ENCODE data around the gene ABCA13.

DNA sequence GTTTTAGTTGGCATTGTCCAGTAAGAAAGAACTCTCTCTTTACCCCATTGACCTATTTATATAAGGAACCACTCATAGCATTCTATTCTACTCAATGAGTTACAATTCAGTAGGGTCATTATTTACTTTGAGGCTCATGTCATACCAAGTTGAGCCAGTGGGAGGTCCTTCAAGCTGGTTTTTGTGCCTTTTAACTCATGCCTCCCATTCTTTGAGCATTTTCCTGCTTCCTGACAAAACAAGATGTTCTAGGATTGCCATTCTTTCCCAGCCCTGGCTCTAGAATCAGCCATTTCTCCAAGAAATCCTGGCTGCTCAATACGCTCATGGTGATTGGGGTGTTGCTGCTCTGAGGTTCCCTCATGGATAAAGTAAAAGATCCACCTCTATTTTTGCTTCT, 250.1 kb downstream of the ABCA13 start:
- TF ChIP-seq, protein P1, sequence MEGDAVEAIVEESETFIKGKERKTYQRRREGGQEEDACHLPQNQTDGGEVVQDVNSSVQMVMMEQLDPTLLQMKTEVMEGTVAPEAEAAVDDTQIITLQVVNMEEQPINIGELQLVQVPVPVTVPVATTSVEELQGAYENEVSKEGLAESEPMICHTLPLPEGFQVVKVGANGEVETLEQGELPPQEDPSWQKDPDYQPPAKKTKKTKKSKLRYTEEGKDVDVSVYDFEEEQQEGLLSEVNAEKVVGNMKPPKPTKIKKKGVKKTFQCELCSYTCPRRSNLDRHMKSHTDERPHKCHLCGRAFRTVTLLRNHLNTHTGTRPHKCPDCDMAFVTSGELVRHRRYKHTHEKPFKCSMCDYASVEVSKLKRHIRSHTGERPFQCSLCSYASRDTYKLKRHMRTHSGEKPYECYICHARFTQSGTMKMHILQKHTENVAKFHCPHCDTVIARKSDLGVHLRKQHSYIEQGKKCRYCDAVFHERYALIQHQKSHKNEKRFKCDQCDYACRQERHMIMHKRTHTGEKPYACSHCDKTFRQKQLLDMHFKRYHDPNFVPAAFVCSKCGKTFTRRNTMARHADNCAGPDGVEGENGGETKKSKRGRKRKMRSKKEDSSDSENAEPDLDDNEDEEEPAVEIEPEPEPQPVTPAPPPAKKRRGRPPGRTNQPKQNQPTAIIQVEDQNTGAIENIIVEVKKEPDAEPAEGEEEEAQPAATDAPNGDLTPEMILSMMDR (conservative IDR thresholded peaks at IDR 0.05), result no peak
- no peak for TF ChIP-seq ZFX (IDR thresholded peaks at IDR 0.05)
